ENCODE measurements around the gene NXPH4. TPM values are rescaled to one million over a fixed set of nuclear protein-coding genes. Genes with fewer than 3 reads are reported as not detected.

Gene NXPH4
- total RNA-seq, 4 donors from 2014 or later: 0.56 to 2.4 (median 1.4) TPM; not detected in 1

GRCh38 chr12:57221169-57221917, 4.7 kb downstream of the NXPH4 start:
- DNase-seq (ENCODE audit: low spot score) (no peak), ATAC-seq (ENCODE audit: low FRiP score) (no peak)
- TF ChIP-seq CTCF (IDR thresholded peaks at IDR 0.05): no peak

DNA sequence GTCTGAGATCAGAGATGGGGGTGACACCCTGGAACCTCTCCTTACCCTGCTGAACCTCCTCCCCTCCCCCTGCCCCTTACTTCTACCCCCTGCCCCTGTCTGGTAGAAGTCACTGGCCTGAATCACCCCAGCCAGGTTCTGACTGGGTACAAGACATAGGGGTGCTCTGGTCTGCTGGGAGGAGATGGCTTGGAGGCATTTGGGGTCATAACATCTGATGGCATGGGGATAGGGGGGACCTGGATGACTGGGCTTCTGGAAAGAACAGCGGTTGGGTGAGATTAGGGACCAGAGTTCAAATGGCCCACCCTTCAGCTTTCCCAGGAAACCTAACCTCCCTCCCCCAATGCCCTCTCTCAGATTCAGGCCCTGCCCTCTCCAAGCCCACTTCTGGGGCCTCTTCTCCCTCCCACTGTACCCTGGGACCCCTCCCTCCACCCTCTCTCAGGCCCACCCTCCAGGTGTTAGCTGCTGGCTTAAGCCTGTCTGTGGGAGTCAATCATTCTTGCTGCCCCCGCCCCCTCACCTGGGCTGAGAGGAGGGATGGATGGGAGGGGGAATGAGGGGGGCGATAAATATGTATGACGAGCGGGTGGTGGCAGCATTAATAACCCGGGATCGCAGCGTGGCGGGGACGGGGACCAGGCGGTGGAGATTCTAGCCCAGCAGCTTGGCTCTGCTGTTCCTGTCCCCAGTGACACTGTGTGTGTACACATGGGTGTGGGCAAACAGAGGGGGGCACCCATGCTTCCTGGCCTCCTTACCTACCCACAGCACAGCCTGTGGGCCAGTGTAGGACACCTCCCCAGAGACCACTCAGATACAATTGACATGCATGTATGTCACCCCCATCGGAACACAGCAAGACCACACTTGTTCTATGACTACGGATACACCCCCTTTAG, 5.9 kb downstream of the NXPH4 start:
- no peak for TF ChIP-seq CTCF (IDR thresholded peaks at IDR 0.05)
- ATAC-seq (ENCODE audit: low FRiP score): no peak
- no peak for DNase-seq (ENCODE audit: low spot score)

- DNase-seq (ENCODE audit: low spot score) (no peak), ATAC-seq (ENCODE audit: low FRiP score) (no peak)
- no peak for TF ChIP-seq CTCF (IDR thresholded peaks at IDR 0.05)
These were observed 6.9 kb downstream of the NXPH4 start for GRCh38 chr12:57223191-57224165.

DNA sequence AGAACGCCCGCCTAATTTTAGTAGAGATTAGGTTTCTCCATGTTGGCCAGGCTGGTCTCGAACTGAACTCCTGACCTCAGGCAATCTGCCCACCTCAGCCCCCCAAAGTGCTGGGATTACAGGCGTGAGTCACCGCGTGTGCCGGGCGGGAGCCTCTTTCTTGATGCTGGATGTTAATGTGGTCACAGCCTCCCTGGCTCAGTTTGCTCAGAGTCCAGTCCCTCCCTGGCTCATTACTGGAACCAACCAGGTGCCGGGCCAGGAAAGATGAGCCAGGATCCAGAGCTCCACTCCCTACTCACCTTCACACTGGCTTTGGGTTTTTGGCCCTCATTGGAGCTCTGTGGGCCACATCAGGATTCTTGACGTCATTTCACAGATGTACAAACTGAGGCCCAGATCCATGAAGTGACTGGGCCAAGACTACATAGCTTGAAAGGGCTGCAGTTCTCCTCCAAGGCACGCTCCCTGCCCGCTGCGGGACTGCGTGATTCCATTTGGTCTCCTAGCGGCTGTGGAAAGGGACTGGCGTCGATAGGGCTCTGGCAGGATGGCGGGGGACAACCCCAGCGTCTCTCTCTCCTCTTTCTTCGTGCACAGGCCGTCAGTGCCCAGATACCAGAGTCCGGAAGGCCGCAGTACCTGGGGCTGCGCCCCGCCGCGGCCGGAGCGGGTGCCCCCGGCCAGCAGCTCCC, 7.8 kb downstream of the NXPH4 start:
- no peak for TF ChIP-seq CTCF (IDR thresholded peaks at IDR 0.05)
- ATAC-seq (ENCODE audit: low FRiP score): no peak

DNA sequence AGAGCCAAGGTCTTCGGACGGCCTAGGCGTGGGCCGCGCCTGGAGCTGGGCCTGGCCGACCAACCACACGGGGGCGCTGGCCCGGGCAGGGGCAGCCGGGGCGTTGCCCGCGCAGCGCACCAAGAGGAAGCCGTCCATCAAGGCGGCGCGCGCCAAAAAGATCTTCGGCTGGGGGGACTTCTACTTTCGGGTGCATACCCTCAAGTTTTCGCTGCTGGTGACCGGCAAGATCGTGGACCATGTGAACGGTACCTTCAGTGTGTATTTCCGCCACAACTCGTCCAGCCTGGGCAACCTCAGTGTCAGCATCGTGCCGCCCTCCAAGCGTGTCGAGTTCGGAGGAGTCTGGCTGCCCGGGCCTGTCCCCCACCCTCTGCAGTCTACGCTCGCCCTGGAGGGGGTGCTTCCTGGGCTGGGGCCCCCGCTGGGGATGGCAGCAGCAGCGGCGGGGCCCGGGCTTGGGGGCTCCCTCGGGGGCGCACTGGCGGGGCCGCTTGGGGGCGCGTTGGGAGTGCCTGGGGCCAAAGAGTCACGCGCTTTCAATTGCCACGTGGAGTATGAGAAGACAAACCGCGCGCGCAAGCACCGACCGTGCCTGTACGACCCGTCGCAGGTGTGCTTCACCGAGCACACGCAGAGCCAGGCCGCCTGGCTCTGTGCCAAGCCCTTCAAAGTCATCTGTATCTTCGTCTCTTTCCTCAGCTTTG, 8.5 kb downstream of the NXPH4 start:
- peak in 1 of 3 donors; percentile 32 for TF ChIP-seq CTCF (IDR thresholded peaks at IDR 0.05)
- ATAC-seq (ENCODE audit: low FRiP score): peak; percentile 26

More for the DNA sequence above, 7.8 kb downstream of the NXPH4 start:
- no peak for DNase-seq (ENCODE audit: low spot score)

More for the DNA sequence above, 8.5 kb downstream of the NXPH4 start:
- DNase-seq (ENCODE audit: low spot score): no peak

All from omental fat pad (tissue), 4 donors.